ENCODE results near the gene KASH5. TPM values are rescaled to one million over a fixed set of nuclear protein-coding genes. Genes with fewer than 3 reads are reported as not detected.

The KASH5 gene
- total and polyA plus RNA-seq, 2 of the 13 experiments (the other 11 are each of a cell fraction or from before 2014, with no cell fraction given) = not detected

DNA sequence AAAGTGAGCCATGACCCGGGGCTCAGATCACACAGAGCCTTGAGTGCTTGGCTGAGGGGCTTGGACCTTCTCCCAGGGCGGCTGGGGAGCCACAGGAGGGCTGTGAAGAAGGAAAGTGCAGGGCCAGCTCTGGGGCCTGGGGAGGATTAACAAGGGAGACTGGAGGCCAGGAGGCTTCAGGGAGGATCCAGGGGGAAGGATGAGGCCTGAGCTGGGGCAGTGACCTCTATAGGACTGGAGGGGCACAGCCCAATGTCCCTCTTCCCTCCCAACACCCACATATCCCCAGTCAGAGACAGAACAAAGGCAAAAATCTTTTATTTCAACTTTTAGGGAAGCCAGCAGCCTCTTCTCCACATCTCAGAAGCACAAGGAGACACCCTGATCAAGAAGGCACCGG is 57.9 kb downstream of the KASH5 start:
- in situ Hi-C loops (cut with HindIII; ENCODE audit: extremely low pct_ligation_motif_present, low pct_unique_long_range_greater_than_20kb) = no loop called here
- Histone ChIP-seq H3K79me2 (ENCODE audit: insufficient read depth, low read length) (peaks cover 11% of the 10 kb centered on the region), H3K4me3 (replicated peaks in 1 of 3; ENCODE audit: insufficient read depth in 1 of 3, low read depth in 2 of 3, low read length in 3 of 3) (no peak overlapping the region), H3K9me3 (ENCODE audit: low read length) (no peaks in the 10 kb centered on the region), H3K36me3 (replicated peaks in 1 of 2; ENCODE audit: control insufficient read depth in 1 of 2, insufficient read depth in 2 of 2, low read length in 2 of 2) (peaks cover 6 to 25% of the 10 kb centered on the region in 2 experiments; a peak in 3 of 5 replicates), H4K20me1 (ENCODE audit: insufficient read depth, low read length) (peaks cover 5% of the 10 kb centered on the region; the same call in 1 of the 2 replicates), H2AFZ (ENCODE audit: low read length) (no peak overlapping the region), H3K27ac (ENCODE audit: extremely low read length, insufficient read depth, low read length) (no peak overlapping the region), H3K4me1 (ENCODE audit: insufficient read depth, low read length) (peaks cover 38% of the 10 kb centered on the region), H3K4me2 (ENCODE audit: low read depth, low read length) (no peak overlapping the region), H3K9ac (ENCODE audit: insufficient read depth, low read depth, low read length) (no peak overlapping the region), H3K27me3 (ENCODE audit: control insufficient read depth in 1 of 2, insufficient read depth in 2 of 2, low read length in 2 of 2) (peaks cover 0 to 13% of the 10 kb centered on the region in 2 experiments; a peak in 3 of 5 replicates)
- ChIA-PET POLR2A (interaction anchor here (0.7 kb wide), 1 partner anchor 231 kb away, joined by 3 read pairs; no protein-coding TSS in a partner anchor), CTCF (ENCODE audit: low intra/inter-chr PET ratio, low total read pairs) (interaction anchor here (1.2 kb wide), 1 partner anchor 54 kb away, joined by 3 read pairs; no protein-coding TSS in a partner anchor)
- DNase-seq (ENCODE audit: low spot score) (no peak), FAIRE-seq (no peak), ATAC-seq (no peak)
- WGBS (ENCODE audit: low lambda C conversion rate) = 80% methylated on average over 2 of the region's 3 CpGs
- intact Hi-C loops (cut with micrococcal nuclease; ENCODE audit: unreplicated experiment) = no loop called here
- BruUV-seq (replicated peaks) = no TSS peak
- TF ChIP-seq, protein P1, sequence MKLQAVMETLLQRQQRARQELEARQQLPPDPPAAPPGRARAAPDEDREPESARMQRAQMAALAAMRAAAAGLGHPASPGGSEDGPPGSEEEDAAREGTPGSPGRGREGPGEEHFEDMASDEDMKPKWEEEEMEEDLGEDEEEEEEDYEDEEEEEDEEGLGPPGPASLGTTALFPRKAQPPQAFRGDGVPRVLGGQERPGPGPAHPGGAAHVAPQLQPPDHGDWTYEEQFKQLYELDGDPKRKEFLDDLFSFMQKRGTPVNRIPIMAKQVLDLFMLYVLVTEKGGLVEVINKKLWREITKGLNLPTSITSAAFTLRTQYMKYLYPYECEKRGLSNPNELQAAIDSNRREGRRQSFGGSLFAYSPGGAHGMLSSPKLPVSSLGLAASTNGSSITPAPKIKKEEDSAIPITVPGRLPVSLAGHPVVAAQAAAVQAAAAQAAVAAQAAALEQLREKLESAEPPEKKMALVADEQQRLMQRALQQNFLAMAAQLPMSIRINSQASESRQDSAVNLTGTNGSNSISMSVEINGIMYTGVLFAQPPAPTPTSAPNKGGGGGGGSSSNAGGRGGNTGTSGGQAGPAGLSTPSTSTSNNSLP (IDR thresholded peaks at IDR 0.05; ENCODE audit: low read depth, low read length) = no peak
- TF ChIP-seq ZNF773 (CRISPR knock-in tag; IDR thresholded peaks at IDR 0.05; ENCODE audit: borderline replicate concordance) (no peak), ELF4 (CRISPR knock-in tag; IDR thresholded peaks at IDR 0.05; ENCODE audit: borderline replicate concordance) (no peak), POLR2G (IDR thresholded peaks at IDR 0.05; ENCODE audit: low read depth, low read length) (0 out of 2 replicates have a peak, but pooled peaks have one; percentile 5), ZNF224 (CRISPR knock-in tag; IDR thresholded peaks at IDR 0.05) (no peak), HDAC1 (CRISPR knock-in tag; IDR thresholded peaks at IDR 0.05) (no peak), PPARG (CRISPR knock-in tag; conservative IDR thresholded peaks at IDR 0.05) (no peak), TGIF2 (CRISPR knock-in tag; IDR thresholded peaks at IDR 0.05) (no peak), SNRNP70 (IDR thresholded peaks at IDR 0.05; ENCODE audit: low read depth, low read length) (no peak), PLRG1 (conservative IDR thresholded peaks at IDR 0.05) (no peak), ZNF33B (CRISPR knock-in tag; IDR thresholded peaks at IDR 0.05) (no peak), ZNF556 (CRISPR knock-in tag; IDR thresholded peaks at IDR 0.05; ENCODE audit: borderline replicate concordance) (no peak), MEIS1 (CRISPR knock-in tag; IDR thresholded peaks at IDR 0.05; ENCODE audit: borderline replicate concordance) (no peak)
- TF ChIP-seq, protein P2, sequence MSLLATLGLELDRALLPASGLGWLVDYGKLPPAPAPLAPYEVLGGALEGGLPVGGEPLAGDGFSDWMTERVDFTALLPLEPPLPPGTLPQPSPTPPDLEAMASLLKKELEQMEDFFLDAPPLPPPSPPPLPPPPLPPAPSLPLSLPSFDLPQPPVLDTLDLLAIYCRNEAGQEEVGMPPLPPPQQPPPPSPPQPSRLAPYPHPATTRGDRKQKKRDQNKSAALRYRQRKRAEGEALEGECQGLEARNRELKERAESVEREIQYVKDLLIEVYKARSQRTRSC (CRISPR knock-in tag; IDR thresholded peaks at IDR 0.05; ENCODE audit: low read depth) = no peak
- TF ChIP-seq, protein P3, sequence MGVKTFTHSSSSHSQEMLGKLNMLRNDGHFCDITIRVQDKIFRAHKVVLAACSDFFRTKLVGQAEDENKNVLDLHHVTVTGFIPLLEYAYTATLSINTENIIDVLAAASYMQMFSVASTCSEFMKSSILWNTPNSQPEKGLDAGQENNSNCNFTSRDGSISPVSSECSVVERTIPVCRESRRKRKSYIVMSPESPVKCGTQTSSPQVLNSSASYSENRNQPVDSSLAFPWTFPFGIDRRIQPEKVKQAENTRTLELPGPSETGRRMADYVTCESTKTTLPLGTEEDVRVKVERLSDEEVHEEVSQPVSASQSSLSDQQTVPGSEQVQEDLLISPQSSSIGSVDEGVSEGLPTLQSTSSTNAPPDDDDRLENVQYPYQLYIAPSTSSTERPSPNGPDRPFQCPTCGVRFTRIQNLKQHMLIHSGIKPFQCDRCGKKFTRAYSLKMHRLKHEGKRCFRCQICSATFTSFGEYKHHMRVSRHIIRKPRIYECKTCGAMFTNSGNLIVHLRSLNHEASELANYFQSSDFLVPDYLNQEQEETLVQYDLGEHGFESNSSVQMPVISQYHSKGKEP (CRISPR knock-in tag; IDR thresholded peaks at IDR 0.05) = no peak
- TF ChIP-seq, protein P4, sequence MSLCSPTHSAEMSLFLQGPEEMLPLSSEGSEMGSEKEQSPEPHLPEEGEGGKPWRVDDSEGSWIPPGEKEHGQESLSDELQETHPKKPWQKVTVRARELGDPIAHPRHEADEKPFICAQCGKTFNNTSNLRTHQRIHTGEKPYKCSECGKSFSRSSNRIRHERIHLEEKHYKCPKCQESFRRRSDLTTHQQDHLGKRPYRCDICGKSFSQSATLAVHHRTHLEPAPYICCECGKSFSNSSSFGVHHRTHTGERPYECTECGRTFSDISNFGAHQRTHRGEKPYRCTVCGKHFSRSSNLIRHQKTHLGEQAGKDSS (CRISPR knock-in tag; IDR thresholded peaks at IDR 0.05; ENCODE audit: borderline replicate concordance, low read depth) = no peak
- TF ChIP-seq, protein P5, sequence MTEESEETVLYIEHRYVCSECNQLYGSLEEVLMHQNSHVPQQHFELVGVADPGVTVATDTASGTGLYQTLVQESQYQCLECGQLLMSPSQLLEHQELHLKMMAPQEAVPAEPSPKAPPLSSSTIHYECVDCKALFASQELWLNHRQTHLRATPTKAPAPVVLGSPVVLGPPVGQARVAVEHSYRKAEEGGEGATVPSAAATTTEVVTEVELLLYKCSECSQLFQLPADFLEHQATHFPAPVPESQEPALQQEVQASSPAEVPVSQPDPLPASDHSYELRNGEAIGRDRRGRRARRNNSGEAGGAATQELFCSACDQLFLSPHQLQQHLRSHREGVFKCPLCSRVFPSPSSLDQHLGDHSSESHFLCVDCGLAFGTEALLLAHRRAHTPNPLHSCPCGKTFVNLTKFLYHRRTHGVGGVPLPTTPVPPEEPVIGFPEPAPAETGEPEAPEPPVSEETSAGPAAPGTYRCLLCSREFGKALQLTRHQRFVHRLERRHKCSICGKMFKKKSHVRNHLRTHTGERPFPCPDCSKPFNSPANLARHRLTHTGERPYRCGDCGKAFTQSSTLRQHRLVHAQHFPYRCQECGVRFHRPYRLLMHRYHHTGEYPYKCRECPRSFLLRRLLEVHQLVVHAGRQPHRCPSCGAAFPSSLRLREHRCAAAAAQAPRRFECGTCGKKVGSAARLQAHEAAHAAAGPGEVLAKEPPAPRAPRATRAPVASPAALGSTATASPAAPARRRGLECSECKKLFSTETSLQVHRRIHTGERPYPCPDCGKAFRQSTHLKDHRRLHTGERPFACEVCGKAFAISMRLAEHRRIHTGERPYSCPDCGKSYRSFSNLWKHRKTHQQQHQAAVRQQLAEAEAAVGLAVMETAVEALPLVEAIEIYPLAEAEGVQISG (CRISPR knock-in tag; IDR thresholded peaks at IDR 0.05) = peak; percentile 90

Data from HepG2 (cell line).